ENCODE data around the gene OR10AD1. TPM values are rescaled to one million over a fixed set of nuclear protein-coding genes. Genes with fewer than 3 reads are reported as not detected.
A peak's percentile ranks its signal among the peaks of the same experiment; 100 is the strongest.

OR10AD1 gene
- total and polyA plus RNA-seq, 4 donors = not detected

DNA sequence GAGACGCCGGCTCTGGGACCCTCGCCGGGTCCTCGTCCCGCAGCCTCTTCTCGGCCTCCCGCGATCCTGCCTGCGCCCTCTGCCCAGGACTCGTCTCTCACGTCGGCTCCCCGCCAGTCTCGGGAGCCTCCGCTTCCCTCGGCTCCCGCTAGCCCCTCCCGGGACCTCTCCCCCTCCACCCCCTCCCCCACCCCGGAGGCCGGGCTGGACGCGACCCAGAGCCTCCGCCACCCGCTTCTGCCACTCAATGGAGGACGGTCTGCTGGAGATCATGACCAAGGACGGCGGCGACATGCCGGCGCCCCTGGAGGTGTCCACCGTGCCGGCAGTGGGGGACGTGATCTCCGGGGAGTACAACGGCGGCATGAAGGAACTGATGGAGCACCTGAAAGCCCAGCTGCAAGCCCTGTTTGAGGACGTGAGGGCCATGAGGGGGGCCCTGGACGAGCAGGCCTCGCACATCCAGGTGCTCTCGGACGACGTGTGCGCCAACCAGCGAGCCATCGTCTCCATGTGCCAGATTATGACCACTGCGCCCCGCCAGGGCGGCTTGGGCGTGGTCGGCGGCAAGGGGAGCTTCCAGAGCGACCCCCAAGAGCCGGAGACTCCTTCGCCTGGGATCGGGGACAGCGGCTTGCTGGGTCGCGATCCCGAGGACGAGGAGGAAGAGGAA, 19.1 kb downstream of the OR10AD1 start (continued):
- TF ChIP-seq, protein P1, sequence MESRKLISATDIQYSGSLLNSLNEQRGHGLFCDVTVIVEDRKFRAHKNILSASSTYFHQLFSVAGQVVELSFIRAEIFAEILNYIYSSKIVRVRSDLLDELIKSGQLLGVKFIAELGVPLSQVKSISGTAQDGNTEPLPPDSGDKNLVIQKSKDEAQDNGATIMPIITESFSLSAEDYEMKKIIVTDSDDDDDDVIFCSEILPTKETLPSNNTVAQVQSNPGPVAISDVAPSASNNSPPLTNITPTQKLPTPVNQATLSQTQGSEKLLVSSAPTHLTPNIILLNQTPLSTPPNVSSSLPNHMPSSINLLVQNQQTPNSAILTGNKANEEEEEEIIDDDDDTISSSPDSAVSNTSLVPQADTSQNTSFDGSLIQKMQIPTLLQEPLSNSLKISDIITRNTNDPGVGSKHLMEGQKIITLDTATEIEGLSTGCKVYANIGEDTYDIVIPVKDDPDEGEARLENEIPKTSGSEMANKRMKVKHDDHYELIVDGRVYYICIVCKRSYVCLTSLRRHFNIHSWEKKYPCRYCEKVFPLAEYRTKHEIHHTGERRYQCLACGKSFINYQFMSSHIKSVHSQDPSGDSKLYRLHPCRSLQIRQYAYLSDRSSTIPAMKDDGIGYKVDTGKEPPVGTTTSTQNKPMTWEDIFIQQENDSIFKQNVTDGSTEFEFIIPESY (IDR thresholded peaks at IDR 0.05) = no peak
- TF ChIP-seq NR2F2 (IDR thresholded peaks at IDR 0.05) = no peak
- TF ChIP-seq RXRA (IDR thresholded peaks at IDR 0.05) = no peak

DNA sequence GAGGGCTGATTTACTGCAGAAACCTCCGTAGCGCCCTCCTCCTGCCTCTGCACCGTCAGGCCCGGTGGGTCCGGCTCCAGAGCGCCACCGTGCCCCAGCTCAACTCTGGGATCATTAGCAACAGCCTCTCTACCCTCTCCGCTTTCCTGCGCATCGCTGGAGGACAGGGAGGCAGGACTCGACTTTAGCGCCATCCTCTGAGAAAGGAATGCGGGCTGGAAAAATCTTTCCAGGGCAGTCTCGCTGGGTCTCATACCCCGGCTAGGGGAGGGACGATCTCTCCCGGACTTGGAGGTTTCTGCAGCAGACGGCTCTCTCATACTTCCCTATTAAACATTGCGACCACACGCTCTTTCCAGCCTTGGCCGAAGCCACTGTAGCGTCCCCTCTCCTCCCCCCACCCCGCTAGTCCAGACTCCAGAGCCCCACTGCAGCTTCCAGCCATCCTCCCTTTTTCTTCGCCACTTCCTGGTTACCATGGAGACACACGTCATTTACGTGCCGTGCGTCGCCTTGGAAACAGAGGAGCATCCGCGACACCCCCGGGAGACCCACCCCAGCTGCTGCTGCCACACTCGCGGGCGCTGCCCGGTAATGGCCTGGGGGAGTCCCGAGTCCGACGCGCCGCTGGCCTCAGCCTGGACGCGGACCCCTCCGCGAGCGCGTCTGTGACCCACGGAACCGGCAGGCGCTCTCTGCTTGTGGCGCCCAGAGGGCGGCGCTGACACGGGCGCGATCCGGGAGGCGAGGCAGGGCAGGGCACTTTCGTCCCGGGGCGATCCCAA, 19.8 kb downstream of the OR10AD1 start, which contains the start of gene CCDC184:
Gene CCDC184, plus strand, starts transcription at position 554 of the 785 bp plus-strand sequence. CDS start 479 bp downstream, outside the sequence.
- Histone ChIP-seq H3K27me3 (ENCODE audit: control insufficient read depth in 4 of 4, insufficient read depth in 4 of 4, low read length in 3 of 4) (peaks cover 3 to 15% (median 5%) of the 10 kb centered on the region in 4 donors), H3K4me3 (ENCODE audit: low read depth in 1 of 3, low read length in 3 of 3) (peak within 1 kb of the TSS; percentile 56 to 64 (median 59)), H3K36me3 (ENCODE audit: control insufficient read depth in 4 of 4, insufficient read depth in 3 of 4, low read depth in 1 of 4, low read length in 3 of 4) (no peaks in the 10 kb centered on the region), H3K9ac (ENCODE audit: low read depth in 1 of 2, low read length in 2 of 2) (peak within 1 kb of the TSS in 1 of 2 donors; percentile 36), H3K27ac (ENCODE audit: low read depth in 1 of 2, low read length in 2 of 2) (no peak within 1 kb of the TSS), H3K4me1 (ENCODE audit: control insufficient read depth in 4 of 4, insufficient read depth in 4 of 4, low read length in 3 of 4) (peaks cover 3 to 17% (median 8%) of the 10 kb centered on the region in 4 donors), H3K9me3 (ENCODE audit: control insufficient read depth in 4 of 4, low read length in 3 of 4) (no peaks in the 10 kb centered on the region)
- TF ChIP-seq, protein P2, sequence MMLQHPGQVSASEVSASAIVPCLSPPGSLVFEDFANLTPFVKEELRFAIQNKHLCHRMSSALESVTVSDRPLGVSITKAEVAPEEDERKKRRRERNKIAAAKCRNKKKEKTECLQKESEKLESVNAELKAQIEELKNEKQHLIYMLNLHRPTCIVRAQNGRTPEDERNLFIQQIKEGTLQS (IDR thresholded peaks at IDR 0.05) = no peak
- TF ChIP-seq YY1 (IDR thresholded peaks at IDR 0.05) (no peak), HNF4A (conservative IDR thresholded peaks at IDR 0.05) (no peak), FOXA1 (IDR thresholded peaks at IDR 0.05) (no peak), JUND (IDR thresholded peaks at IDR 0.05) (no peak)
- TF ChIP-seq, protein P3, sequence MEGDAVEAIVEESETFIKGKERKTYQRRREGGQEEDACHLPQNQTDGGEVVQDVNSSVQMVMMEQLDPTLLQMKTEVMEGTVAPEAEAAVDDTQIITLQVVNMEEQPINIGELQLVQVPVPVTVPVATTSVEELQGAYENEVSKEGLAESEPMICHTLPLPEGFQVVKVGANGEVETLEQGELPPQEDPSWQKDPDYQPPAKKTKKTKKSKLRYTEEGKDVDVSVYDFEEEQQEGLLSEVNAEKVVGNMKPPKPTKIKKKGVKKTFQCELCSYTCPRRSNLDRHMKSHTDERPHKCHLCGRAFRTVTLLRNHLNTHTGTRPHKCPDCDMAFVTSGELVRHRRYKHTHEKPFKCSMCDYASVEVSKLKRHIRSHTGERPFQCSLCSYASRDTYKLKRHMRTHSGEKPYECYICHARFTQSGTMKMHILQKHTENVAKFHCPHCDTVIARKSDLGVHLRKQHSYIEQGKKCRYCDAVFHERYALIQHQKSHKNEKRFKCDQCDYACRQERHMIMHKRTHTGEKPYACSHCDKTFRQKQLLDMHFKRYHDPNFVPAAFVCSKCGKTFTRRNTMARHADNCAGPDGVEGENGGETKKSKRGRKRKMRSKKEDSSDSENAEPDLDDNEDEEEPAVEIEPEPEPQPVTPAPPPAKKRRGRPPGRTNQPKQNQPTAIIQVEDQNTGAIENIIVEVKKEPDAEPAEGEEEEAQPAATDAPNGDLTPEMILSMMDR (IDR thresholded peaks at IDR 0.05; ENCODE audit: low read depth, low read length, missing input control) = no peak
- TF ChIP-seq, protein P4, sequence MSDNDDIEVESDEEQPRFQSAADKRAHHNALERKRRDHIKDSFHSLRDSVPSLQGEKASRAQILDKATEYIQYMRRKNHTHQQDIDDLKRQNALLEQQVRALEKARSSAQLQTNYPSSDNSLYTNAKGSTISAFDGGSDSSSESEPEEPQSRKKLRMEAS (IDR thresholded peaks at IDR 0.05) = no peak
- no peak for DNase-seq (ENCODE audit: low spot score)
- 2% methylated on average over 61 of the region's 61 CpGs for WGBS

DNA sequence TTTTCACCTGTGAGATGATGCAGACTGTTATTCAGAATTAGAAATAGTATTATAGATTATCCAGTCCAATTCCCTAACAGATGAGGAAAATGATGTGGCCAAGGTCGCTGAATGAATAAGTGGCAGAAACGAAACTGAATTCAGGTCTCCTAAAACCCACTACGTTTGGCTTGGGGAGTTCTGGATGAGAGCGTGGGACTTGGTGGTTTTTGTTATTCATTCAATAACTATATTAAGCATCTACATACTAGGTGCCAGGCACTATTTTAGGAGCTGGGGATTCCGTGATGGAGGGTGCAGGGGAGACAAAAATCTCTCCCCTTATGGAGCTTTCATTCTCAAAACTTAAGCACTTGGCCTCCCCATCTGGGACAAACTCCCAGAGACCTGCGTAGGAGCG, 20.5 kb downstream of the OR10AD1 start:
- no peaks in the 10 kb centered on the region for H3K36me3 ChIP-seq (ENCODE audit: control insufficient read depth in 4 of 4, insufficient read depth in 3 of 4, low read depth in 1 of 4, low read length in 3 of 4)
- DNase-seq (ENCODE audit: low spot score) = no peak
- H3K4me3 ChIP-seq (ENCODE audit: low read depth in 1 of 3, low read length in 3 of 3) = peak overlapping the region in 1 of 3 donors; percentile 59
- peaks cover 3 to 18% (median 5%) of the 10 kb centered on the region in 4 donors for H3K27me3 ChIP-seq (ENCODE audit: control insufficient read depth in 4 of 4, insufficient read depth in 4 of 4, low read length in 3 of 4)
- no peak overlapping the region for H3K27ac ChIP-seq (ENCODE audit: low read depth in 1 of 2, low read length in 2 of 2)
- peaks cover 3 to 17% (median 8%) of the 10 kb centered on the region in 4 donors for H3K4me1 ChIP-seq (ENCODE audit: control insufficient read depth in 4 of 4, insufficient read depth in 4 of 4, low read length in 3 of 4)
- WGBS = 12% methylated on average over 7 of the region's 7 CpGs
- no peaks in the 10 kb centered on the region for H3K9me3 ChIP-seq (ENCODE audit: control insufficient read depth in 4 of 4, low read length in 3 of 4)
- peak overlapping the region in 1 of 2 donors; percentile 36 for H3K9ac ChIP-seq (ENCODE audit: low read depth in 1 of 2, low read length in 2 of 2)
- TF ChIP-seq, protein P2 (IDR thresholded peaks at IDR 0.05) = no peak
- TF ChIP-seq, protein P1 (IDR thresholded peaks at IDR 0.05) = no peak
- TF ChIP-seq TAF1 (conservative IDR thresholded peaks at IDR 0.05) (no peak), JUND (IDR thresholded peaks at IDR 0.05) (no peak), SP1 (IDR thresholded peaks at IDR 0.05) (no peak), FOXA1 (IDR thresholded peaks at IDR 0.05) (no peak)
- TF ChIP-seq, protein P4 (IDR thresholded peaks at IDR 0.05) = no peak
- TF ChIP-seq, protein P5, sequence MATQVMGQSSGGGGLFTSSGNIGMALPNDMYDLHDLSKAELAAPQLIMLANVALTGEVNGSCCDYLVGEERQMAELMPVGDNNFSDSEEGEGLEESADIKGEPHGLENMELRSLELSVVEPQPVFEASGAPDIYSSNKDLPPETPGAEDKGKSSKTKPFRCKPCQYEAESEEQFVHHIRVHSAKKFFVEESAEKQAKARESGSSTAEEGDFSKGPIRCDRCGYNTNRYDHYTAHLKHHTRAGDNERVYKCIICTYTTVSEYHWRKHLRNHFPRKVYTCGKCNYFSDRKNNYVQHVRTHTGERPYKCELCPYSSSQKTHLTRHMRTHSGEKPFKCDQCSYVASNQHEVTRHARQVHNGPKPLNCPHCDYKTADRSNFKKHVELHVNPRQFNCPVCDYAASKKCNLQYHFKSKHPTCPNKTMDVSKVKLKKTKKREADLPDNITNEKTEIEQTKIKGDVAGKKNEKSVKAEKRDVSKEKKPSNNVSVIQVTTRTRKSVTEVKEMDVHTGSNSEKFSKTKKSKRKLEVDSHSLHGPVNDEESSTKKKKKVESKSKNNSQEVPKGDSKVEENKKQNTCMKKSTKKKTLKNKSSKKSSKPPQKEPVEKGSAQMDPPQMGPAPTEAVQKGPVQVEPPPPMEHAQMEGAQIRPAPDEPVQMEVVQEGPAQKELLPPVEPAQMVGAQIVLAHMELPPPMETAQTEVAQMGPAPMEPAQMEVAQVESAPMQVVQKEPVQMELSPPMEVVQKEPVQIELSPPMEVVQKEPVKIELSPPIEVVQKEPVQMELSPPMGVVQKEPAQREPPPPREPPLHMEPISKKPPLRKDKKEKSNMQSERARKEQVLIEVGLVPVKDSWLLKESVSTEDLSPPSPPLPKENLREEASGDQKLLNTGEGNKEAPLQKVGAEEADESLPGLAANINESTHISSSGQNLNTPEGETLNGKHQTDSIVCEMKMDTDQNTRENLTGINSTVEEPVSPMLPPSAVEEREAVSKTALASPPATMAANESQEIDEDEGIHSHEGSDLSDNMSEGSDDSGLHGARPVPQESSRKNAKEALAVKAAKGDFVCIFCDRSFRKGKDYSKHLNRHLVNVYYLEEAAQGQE (IDR thresholded peaks at IDR 0.05) = no peak

Measured in liver (tissue), 9 donors.